HCT116 (cell line): Measurements from ENCODE around the gene CBLC. TPM values are rescaled to one million over a fixed set of nuclear protein-coding genes. Genes with fewer than 3 reads are reported as not detected.

Experiments
- ATAC-seq: fragments of 200-7000 bp; cut with Tn5 transposase; 2 replicates; pipeline ENCODE4 v1.9.1; 2020; ENCODE audit warnings: mild to moderate bottlenecking, moderate library complexity
- BruUV-seq: library from RNA; stranded (reverse); fragments of 400-500 nt; replicated peaks from 2 replicates; lab custom pipeline; 2021; lab: Mats Ljungman, UMichigan
- CTCF ChIA-PET: fragments of 300-600 bp; sonication (Branson Sonifier 250); formaldehyde crosslinking; loops from one replicate; lab custom pipeline; 2021; ENCODE audit warnings: antibody characterized with exemption; lab: Charles Lee
- POLR2A ChIA-PET: fragments of 300-600, 350-600 bp; sonication (Branson Sonifier 250); formaldehyde crosslinking; loops from one replicate; lab custom pipeline; 2021; ENCODE audit warnings: antibody characterized with exemption; lab: Charles Lee
- RAD21 ChIA-PET, 2 experiments: fragments of 300-600 bp; sonication (Branson Sonifier 250); formaldehyde crosslinking; loops; one replicate each; lab custom pipeline; 2023; ENCODE audit warnings: low total read pairs in 2 of 2; ENCODE audit not compliant: uncharacterized antibody in 2 of 2, unreplicated experiment in 2 of 2, low non-redundant PET in 1 of 2; lab: Charles Lee
- DNase-seq: peaks from one replicate; pipeline ENCODE4 v3.0.0-alpha.2; 2010; ENCODE audit warnings: low read depth, low spot score
- H2AFZ ChIP-seq: fragments of 200-600 bp; shearing (Covaris generic), sonication (generic); 2 replicates; pipeline ENCODE4 v1.6.1; 2017; ENCODE audit warnings: low read depth, mixed run types, mixed read lengths, antibody characterized with exemption, low read length; ENCODE audit not compliant: poor library complexity, severe bottlenecking
- H3K27ac ChIP-seq: 2 replicates; pipeline ENCODE4 v1.5.1; 2012; ENCODE audit warnings: low read depth, low read length
- H3K27me3 ChIP-seq: fragments of 200-600 bp; sonication (generic); 2 replicates; pipeline ENCODE4 v1.6.1; 2016; ENCODE audit warnings: mixed run types, low read length, mixed read lengths; ENCODE audit not compliant: insufficient read depth
- H3K36me3 ChIP-seq, 2 experiments: fragments of 200-500 bp in 1 of 2; fragments of 200-600 bp in 1 of 2; sonication (Bioruptor generic) in 1 of 2; sonication (generic) in 1 of 2; 2 replicates each; pipeline versions ENCODE4 v1.5.1 to v1.6.1; 2014 to 2016; ENCODE audit warnings: low read length in 2 of 2, inconsistent platforms in 1 of 2, mixed read lengths in 1 of 2, mixed run types in 1 of 2; ENCODE audit not compliant: insufficient read depth in 2 of 2, control insufficient read depth in 1 of 2
- H3K4me1 ChIP-seq, 2 experiments: fragments of 200-600 bp in 1 of 2; sonication (generic) in 1 of 2; 2 replicates each; pipeline versions ENCODE4 v1.5.1 to v1.6.1; 2012 to 2017; ENCODE audit warnings: low read length in 2 of 2, inconsistent platforms in 1 of 2, mild to moderate bottlenecking in 1 of 2, mixed read lengths in 1 of 2, mixed run types in 1 of 2, moderate library complexity in 1 of 2; ENCODE audit not compliant: insufficient read depth in 2 of 2, control insufficient read depth in 1 of 2
- H3K4me2 ChIP-seq: fragments of 200-600 bp; sonication (generic); 2 replicates; pipeline ENCODE4 v1.6.1; 2017; ENCODE audit warnings: mixed run types, low read length, mixed read lengths
- H3K4me3 ChIP-seq, 2 experiments: fragments of 200-600 bp in 1 of 2; sonication (generic) in 1 of 2; replicated peaks in 1 of 2; 2 replicates each; pipeline ENCODE4 v1.5.1; 2011 to 2016; ENCODE audit warnings: low read length in 2 of 2, control low read depth in 1 of 2, low read depth in 1 of 2, mild to moderate bottlenecking in 1 of 2, mixed read lengths in 1 of 2, mixed run types in 1 of 2
- H3K79me2 ChIP-seq: fragments of 200-600 bp; sonication (generic); 2 replicates; pipeline ENCODE4 v1.6.1; 2017; ENCODE audit warnings: mild to moderate bottlenecking, mixed run types, low read length, moderate library complexity, mixed read lengths; ENCODE audit not compliant: insufficient read depth
- H3K9ac ChIP-seq: fragments of 200-600 bp; sonication (generic); 2 replicates; pipeline ENCODE4 v1.6.1; 2016; ENCODE audit warnings: low read length, mixed read lengths
- H3K9me2 ChIP-seq: fragments of 200-600 bp; sonication (generic), shearing (Covaris generic); 2 replicates; pipeline ENCODE4 v1.6.1; 2017; ENCODE audit warnings: mixed run types, mild to moderate bottlenecking, moderate library complexity; ENCODE audit not compliant: insufficient read depth
- H3K9me3 ChIP-seq, 2 experiments: fragments of 200-500 bp in 1 of 2; fragments of 200-600 bp in 1 of 2; sonication (Bioruptor generic) in 1 of 2; sonication (generic) in 1 of 2; 2 replicates each; pipeline ENCODE4 v1.6.1; 2014 to 2017; ENCODE audit warnings: low read length in 2 of 2, mixed read lengths in 2 of 2, inconsistent platforms in 1 of 2, low read depth in 1 of 2, mild to moderate bottlenecking in 1 of 2, mixed run types in 1 of 2, moderate library complexity in 1 of 2; ENCODE audit not compliant: control insufficient read depth in 1 of 2, insufficient read depth in 1 of 2
- H4K20me1 ChIP-seq: fragments of 200-600 bp; sonication (generic), shearing (Covaris generic); 2 replicates; pipeline ENCODE4 v1.6.1; 2017; ENCODE audit warnings: mixed run types, mild to moderate bottlenecking, moderate library complexity; ENCODE audit not compliant: insufficient read depth
- CBX3 ChIP-seq: IDR thresholded peaks from 2 replicates; pipeline ENCODE4 v1.6.1; 2012; ENCODE audit warnings: low read depth
- EZH2phosphoT487 ChIP-seq: fragments of 200-600 bp; IDR thresholded peaks from 2 replicates; pipeline ENCODE4 v1.6.1; 2018; ENCODE audit warnings: antibody characterized with exemption, borderline replicate concordance
- FOSL1 ChIP-seq: IDR thresholded peaks from 2 replicates; pipeline ENCODE4 v1.6.1; 2012; ENCODE audit warnings: low read depth
- JUND ChIP-seq: IDR thresholded peaks from 2 replicates; pipeline ENCODE4 v1.6.1; 2012
- POLR2AphosphoS5 ChIP-seq: IDR thresholded peaks from 2 replicates; pipeline ENCODE4 v1.6.1; 2011; ENCODE audit warnings: mild to moderate bottlenecking, low read depth, low read length, moderate library complexity
- RAD21 ChIP-seq: IDR thresholded peaks from 2 replicates; pipeline ENCODE4 v1.6.1; 2012; ENCODE audit warnings: low read depth, mild to moderate bottlenecking
- SP1 ChIP-seq: IDR thresholded peaks from 2 replicates; pipeline ENCODE4 v1.6.1; 2012; ENCODE audit warnings: low read depth
- TCF7L2 ChIP-seq: IDR thresholded peaks from 2 replicates; pipeline ENCODE4 v1.7.0; 2011; ENCODE audit warnings: borderline replicate concordance, inconsistent platforms; ENCODE audit not compliant: insufficient read depth, insufficient read length; ENCODE audit errors: extremely low read depth
- YY1 ChIP-seq: IDR thresholded peaks from 2 replicates; pipeline ENCODE4 v1.6.1; 2011; ENCODE audit warnings: low read length, low read depth, moderate library complexity, mild to moderate bottlenecking; ENCODE audit not compliant: insufficient replicate concordance; ENCODE audit errors: extremely low read depth
- ZFX ChIP-seq: fragments of 450-650 bp; IDR thresholded peaks from 2 replicates; pipeline ENCODE4 v1.6.1; 2017
- ZNF274 ChIP-seq: fragments of 200-500 bp; sonication (Bioruptor generic); IDR thresholded peaks from 2 replicates; pipeline ENCODE4 v1.6.1; 2014; ENCODE audit warnings: mild to moderate bottlenecking, low read depth, low read length, inconsistent platforms
- intact Hi-C: fragments of 100-400 bp; cut with micrococcal nuclease; formaldehyde crosslinking; loops from 2 replicates; pipeline ENCODE4 v1.10.0; 2022
- total RNA-seq: library from RNA; stranded (reverse); gene quantifications from one replicate; pipeline ENCODE4 v1.2.1, GENCODE V29; 2021; ENCODE audit not compliant: unreplicated experiment
- TF ChIP-seq, protein P1 (sequence below): IDR thresholded peaks from 2 replicates; pipeline ENCODE4 v1.6.1; 2012
- TF ChIP-seq, protein P2 (sequence below), 3 experiments: fragments of 200-600 bp in 1 of 3; sonication (generic) in 1 of 3; IDR thresholded peaks in 2 of 3; conservative IDR thresholded peaks in 1 of 3; 2 replicates each; pipeline ENCODE4 v1.5.1; 2012 to 2017; ENCODE audit warnings: low read depth in 2 of 3, low read length in 2 of 3, antibody characterized with exemption in 1 of 3, borderline replicate concordance in 1 of 3, control low read depth in 1 of 3, mild to moderate bottlenecking in 1 of 3, mixed read lengths in 1 of 3, mixed run types in 1 of 3, moderate library complexity in 1 of 3; ENCODE audit not compliant: insufficient read depth in 1 of 3

CBLC gene
- total RNA-seq, 1 experiment from 2014 or later, result 54.3 TPM

DNA sequence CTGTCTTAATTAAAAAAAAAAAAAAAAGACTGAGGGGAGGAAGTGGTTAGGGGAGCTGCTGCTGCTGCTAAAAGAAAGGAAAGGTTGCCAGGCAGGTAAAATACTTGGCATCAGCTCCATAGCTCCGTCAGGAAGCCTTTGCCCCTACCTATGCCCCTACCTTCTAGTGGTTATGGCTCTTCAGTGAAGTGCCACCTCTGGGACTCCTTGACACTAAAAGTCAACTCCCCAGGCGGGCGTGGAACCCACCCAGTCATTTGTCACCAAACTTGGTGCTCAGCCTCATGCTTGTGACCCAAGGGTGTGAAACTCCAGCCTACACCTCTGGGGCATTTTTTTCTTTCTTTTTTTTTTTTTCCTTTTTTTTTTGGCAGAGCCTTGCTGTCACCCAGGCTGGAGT, 63.5 kb downstream of the CBLC start (continued):
- no peak for TF ChIP-seq POLR2AphosphoS5
- no peak for TF ChIP-seq RAD21

DNA sequence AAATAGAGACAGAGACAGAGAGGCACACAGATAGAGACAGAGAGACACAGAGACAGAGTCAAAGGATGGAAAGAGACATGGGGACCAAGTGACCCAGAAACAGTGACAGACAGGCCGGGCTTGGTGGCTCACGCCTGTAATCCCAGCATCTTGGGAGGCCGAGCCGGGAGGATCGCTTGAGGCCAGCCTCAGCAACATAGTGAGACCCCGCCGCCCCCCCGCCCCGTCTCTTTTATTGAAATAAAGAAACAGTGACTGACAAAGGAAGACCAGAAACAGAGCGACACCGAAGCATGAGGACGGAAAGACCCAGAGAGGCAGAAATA, 67.6 kb downstream of the CBLC start:
- no peak for DNase-seq
- TF ChIP-seq SP1 (no peak), EZH2phosphoT487 (no peak)
- no peaks in the 10 kb centered on the region for H3K27me3 ChIP-seq
- ChIA-PET POLR2A (interaction anchor here (0.6 to 1.4 kb wide), 8 partner anchors 46 to 255 kb away, joined by 3 to 6 read pairs (median 4); partner anchors contain the start of gene TOMM40), RAD21 (interaction anchor here (0.7 to 0.9 kb wide), 4 partner anchors 75 to 275 kb away, joined by 5 to 8 read pairs (median 6); no protein-coding TSS in a partner anchor), CTCF (interaction anchor here (0.7 to 1.5 kb wide), 9 partner anchors 35 to 275 kb away, joined by 3 to 18 read pairs (median 3); no protein-coding TSS in a partner anchor)
- no peak overlapping the region for H2AFZ ChIP-seq
- H3K9me3 ChIP-seq, result no peaks in the 10 kb centered on the region
- no peaks in the 10 kb centered on the region for H4K20me1 ChIP-seq
- H3K4me1 ChIP-seq, result peaks cover 22 to 61% of the 10 kb centered on the region in 2 experiments
- ATAC-seq, result no peak
- BruUV-seq, result no TSS peak
- peak overlapping the region; percentile 68 to 70 for H3K4me3 ChIP-seq
- no peaks in the 10 kb centered on the region for H3K9me2 ChIP-seq
- H3K27ac ChIP-seq, result peak overlapping the region; percentile 83
- H3K79me2 ChIP-seq, result peaks cover 41% of the 10 kb centered on the region
- H3K4me2 ChIP-seq, result peak overlapping the region; percentile 89
- H3K36me3 ChIP-seq, result no peaks in the 10 kb centered on the region
- intact Hi-C loops, result loop anchor here (2.0 to 10.0 kb wide), 5 partner anchors 36 to 160 kb away; partner anchors contain the start of genes BCAM and CBLC
- peak overlapping the region; percentile 83 for H3K9ac ChIP-seq

DNA sequence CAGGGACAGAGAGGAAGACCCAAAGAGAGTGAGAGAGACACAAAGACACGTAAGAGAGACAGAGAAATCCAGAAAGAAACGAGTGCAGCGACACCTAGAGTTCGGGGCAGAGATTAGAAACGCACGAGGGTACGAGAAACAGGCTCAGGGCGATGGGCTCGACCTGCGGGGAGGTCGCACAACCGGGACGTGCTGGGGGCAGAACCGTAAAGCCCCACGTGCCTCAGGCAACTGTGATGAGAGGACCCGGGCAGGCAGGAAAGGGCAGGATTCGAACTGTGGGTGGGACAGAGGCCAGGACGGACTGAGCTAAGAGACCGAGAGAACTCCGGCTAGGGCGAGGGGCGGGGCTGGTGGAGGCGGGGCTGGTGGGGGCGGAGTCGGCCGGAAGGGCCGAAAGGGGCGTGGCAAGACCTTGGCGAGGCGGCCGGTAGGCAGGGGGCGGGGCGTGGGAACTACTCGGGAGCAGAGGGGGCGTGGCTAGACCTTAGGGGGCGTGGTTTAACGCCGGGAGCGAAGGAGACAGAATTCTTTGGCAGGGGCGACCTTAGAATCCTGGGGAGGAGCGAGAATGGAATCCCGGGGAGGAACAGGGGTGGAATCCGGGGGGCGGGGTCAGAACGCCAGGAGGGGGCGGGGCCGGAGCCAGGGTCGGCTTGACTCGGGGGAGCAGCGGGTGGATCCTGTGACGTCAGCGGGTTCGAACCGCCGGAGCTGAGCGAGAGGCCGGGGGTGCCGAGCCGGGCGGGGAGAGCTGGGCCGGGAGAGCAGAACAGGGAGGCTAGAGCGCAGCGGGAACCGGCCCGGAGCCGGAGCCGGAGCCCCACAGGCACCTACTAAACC, 68.1 kb downstream of the CBLC start, which contains the start of gene NECTIN2:
Gene NECTIN2, plus strand, starts transcription at position 686 of the 843 bp plus-strand sequence. CDS start 229 bp downstream, outside the sequence.
- CTCF ChIA-PET, result interaction anchor here (0.7 to 1.5 kb wide), 12 partner anchors 10 to 275 kb away, joined by 3 to 18 read pairs (median 4); partner anchors contain the start of gene TOMM40
- H3K4me2 ChIP-seq, result peak within 1 kb of the TSS; percentile 97
- POLR2A ChIA-PET, result interaction anchor here (0.6 to 1.4 kb wide), 10 partner anchors 37 to 267 kb away, joined by 3 to 6 read pairs (median 4); partner anchors contain the start of genes BCAM and TOMM40
- peaks cover 47% of the 10 kb centered on the region for H3K79me2 ChIP-seq
- BruUV-seq, result no TSS peak
- peak within 1 kb of the TSS; percentile 93 for H3K9ac ChIP-seq
- peak within 1 kb of the TSS; percentile 98 to 99 for H3K4me3 ChIP-seq
- no peak within 1 kb of the TSS for H2AFZ ChIP-seq
- peaks cover 22 to 66% of the 10 kb centered on the region in 2 experiments for H3K4me1 ChIP-seq
- no peaks in the 10 kb centered on the region for H3K36me3 ChIP-seq
- H3K9me3 ChIP-seq, result no peaks in the 10 kb centered on the region
- DNase-seq, result peak; percentile 98
- H3K9me2 ChIP-seq, result no peaks in the 10 kb centered on the region
- RAD21 ChIA-PET, result interaction anchor here (0.7 to 0.9 kb wide), 7 partner anchors 39 to 275 kb away, joined by 3 to 8 read pairs (median 5); no protein-coding TSS in a partner anchor
- H3K27ac ChIP-seq, result peak within 1 kb of the TSS; percentile 92
- H4K20me1 ChIP-seq, result no peaks in the 10 kb centered on the region
- ATAC-seq, result peak; percentile 66
- no peaks in the 10 kb centered on the region for H3K27me3 ChIP-seq
- intact Hi-C loops, result loop anchor here (2.0 to 10.0 kb wide), 5 partner anchors 37 to 161 kb away; partner anchors contain the start of genes BCAM and CBLC
- TF ChIP-seq ZNF274 (no peak), POLR2AphosphoS5 (peak; percentile 61), TCF7L2 (no peak), FOSL1 (no peak), YY1 (peak; percentile 32), SP1 (peak; percentile 69), JUND (no peak), CBX3 (no peak), ZFX (no peak)
- TF ChIP-seq, protein P1, sequence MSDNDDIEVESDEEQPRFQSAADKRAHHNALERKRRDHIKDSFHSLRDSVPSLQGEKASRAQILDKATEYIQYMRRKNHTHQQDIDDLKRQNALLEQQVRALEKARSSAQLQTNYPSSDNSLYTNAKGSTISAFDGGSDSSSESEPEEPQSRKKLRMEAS, result peak; percentile 88
- TF ChIP-seq, protein P2, sequence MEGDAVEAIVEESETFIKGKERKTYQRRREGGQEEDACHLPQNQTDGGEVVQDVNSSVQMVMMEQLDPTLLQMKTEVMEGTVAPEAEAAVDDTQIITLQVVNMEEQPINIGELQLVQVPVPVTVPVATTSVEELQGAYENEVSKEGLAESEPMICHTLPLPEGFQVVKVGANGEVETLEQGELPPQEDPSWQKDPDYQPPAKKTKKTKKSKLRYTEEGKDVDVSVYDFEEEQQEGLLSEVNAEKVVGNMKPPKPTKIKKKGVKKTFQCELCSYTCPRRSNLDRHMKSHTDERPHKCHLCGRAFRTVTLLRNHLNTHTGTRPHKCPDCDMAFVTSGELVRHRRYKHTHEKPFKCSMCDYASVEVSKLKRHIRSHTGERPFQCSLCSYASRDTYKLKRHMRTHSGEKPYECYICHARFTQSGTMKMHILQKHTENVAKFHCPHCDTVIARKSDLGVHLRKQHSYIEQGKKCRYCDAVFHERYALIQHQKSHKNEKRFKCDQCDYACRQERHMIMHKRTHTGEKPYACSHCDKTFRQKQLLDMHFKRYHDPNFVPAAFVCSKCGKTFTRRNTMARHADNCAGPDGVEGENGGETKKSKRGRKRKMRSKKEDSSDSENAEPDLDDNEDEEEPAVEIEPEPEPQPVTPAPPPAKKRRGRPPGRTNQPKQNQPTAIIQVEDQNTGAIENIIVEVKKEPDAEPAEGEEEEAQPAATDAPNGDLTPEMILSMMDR (IDR thresholded peaks at IDR 0.05 in 2 of 3, conservative IDR thresholded peaks at IDR 0.05 in 1 of 3; ENCODE audit: borderline replicate concordance in 1 of 3, insufficient read depth in 1 of 3, low read depth in 2 of 3, low read length in 2 of 3), result peak; percentile 69 to 87 (median 72); a peak in 5 of 6 replicates
